Astrocyte of the spinal cord (primary cell): Measurements from ENCODE around the gene PLBD2.

Experiments
- DNase-seq: peaks from one replicate; pipeline ENCODE4 v3.0.0; 2011; ENCODE audit warnings: low read depth, low spot score
- H3K4me3 ChIP-seq: 2 replicates; pipeline ENCODE4 v1.5.1; 2011; ENCODE audit warnings: low read depth, mild to moderate bottlenecking, low read length, moderate library complexity
- in situ Hi-C: cut with HindIII; loops from 2 replicates; pipeline ENCODE4 v1.10.0; 2017; ENCODE audit warnings: low sequenced_read_pairs
- TF ChIP-seq, protein P1 (sequence below): IDR thresholded peaks from 2 replicates; pipeline ENCODE4 v1.5.1; 2012; ENCODE audit warnings: low read depth, mild to moderate bottlenecking, low read length, inconsistent platforms

Gene PLBD2

DNA sequence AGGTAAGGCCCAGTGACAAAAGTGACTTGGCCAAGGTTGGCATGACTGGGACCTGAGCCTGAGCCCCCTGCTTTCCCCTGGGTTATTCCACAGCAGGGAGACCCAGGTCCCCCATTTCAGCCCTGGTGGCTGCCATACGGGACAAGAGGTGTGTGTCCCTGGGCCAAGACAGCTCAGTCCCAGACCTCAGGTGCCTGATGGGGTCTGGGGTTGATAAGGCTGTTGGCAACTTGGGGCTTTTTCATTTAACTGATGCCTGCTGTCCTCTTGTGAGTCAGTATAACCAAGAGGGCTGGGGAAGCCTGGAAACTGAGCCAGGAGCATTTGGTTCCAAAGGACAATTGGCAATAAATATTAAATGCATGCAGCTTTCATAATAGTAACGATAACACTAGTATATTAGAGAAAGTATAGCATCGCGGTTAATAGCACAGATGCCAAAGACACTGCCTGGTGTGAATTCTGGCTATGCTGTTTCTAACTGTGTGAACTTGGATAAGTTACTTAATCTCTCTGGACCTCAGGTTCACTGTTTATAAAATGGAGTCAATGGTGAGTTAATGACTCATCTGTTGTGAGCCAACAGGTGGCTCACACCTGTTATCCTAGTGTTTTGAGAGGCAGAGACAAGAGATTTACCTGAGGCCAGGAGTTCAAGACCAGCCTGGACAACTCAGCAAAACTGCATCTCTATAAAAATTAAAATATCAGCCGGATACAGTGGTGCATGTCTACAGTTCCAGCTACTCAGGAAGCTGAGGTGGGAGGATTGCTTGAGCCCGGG is 64.7 kb downstream of the PLBD2 start:
- H3K4me3 ChIP-seq, result peak overlapping the region; percentile 59
- DNase-seq, result no peak
- in situ Hi-C loops, result no loop called here
- TF ChIP-seq, protein P1, sequence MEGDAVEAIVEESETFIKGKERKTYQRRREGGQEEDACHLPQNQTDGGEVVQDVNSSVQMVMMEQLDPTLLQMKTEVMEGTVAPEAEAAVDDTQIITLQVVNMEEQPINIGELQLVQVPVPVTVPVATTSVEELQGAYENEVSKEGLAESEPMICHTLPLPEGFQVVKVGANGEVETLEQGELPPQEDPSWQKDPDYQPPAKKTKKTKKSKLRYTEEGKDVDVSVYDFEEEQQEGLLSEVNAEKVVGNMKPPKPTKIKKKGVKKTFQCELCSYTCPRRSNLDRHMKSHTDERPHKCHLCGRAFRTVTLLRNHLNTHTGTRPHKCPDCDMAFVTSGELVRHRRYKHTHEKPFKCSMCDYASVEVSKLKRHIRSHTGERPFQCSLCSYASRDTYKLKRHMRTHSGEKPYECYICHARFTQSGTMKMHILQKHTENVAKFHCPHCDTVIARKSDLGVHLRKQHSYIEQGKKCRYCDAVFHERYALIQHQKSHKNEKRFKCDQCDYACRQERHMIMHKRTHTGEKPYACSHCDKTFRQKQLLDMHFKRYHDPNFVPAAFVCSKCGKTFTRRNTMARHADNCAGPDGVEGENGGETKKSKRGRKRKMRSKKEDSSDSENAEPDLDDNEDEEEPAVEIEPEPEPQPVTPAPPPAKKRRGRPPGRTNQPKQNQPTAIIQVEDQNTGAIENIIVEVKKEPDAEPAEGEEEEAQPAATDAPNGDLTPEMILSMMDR, result no peak

DNA sequence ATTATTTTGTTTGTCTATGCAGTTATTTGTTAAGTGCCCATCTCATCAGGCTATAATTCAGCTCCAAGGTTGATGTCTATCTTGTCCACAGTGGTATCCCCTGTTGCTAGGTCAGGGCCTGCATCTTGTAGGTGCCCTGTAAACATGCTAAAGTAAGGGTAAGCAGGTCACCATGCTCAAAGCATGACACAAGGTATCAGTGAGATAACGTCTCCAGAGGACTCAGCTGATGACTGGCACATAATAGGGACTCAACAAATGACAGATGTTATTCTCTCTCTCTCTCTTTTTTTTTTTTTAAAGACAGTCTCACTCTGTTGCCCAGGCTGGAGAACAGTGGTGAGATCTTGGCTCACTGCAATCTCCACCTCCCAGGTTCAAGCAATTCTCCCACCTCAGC is 66.1 kb downstream of the PLBD2 start:
- H3K4me3 ChIP-seq, result no peak overlapping the region
- DNase-seq, result no peak
- TF ChIP-seq, protein P1, result no peak
- in situ Hi-C loops, result no loop called here

- TF ChIP-seq, protein P1, result peak; percentile 90
- DNase-seq, result peak; percentile 58
- H3K4me3 ChIP-seq, result no peak overlapping the region
- in situ Hi-C loops, result no loop called here
Measured at GRCh38 chr12:113424915-113425823, 66.8 kb downstream of the PLBD2 start.

- TF ChIP-seq, protein P1, result no peak
- no peak for DNase-seq
- H3K4me3 ChIP-seq, result no peak overlapping the region
- in situ Hi-C loops, result no loop called here
Measured at GRCh38 chr12:113425960-113426453, 67.6 kb downstream of the PLBD2 start.

GRCh38 chr12:113427882-113428281 is 69.5 kb downstream of the PLBD2 start:
- H3K4me3 ChIP-seq, result no peak overlapping the region
- no peak for DNase-seq
- in situ Hi-C loops, result no loop called here
- TF ChIP-seq, protein P1, result no peak

DNA sequence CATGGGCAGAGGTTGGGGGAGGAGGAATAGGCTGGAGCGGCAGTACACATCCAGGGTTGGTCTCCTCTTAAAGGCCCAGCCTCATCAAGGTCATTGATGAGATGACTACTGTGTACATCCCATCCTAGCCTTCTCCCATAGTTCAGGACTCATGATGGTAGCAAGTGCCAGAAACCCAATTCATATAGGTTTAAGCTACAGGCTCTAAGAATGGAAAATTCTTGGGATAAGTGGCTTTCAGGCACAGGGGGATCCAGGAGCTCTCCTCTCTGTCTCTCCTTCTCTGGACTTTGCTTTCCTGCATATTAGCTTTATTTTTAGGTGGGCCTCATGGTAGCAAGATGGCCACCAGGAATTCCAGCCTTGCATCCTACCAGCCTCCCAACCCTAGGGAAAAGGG is 70.1 kb downstream of the PLBD2 start:
- DNase-seq, result no peak
- H3K4me3 ChIP-seq, result no peak overlapping the region
- in situ Hi-C loops, result no loop called here
- TF ChIP-seq, protein P1, result no peak
